Astrocyte (in vitro differentiated cells and primary cell): ENCODE data around the gene SSBP3. TPM values are rescaled to one million over a fixed set of nuclear protein-coding genes. Genes with fewer than 3 reads are reported as not detected.

Source experiments
- DNase-seq: peaks from one replicate; pipeline ENCODE4 v3.0.0-alpha.2; 2010; ENCODE audit warnings: low read depth
- FAIRE-seq: peaks from 2 replicates; lab custom pipeline; 2011; peaks lifted over from hg19 to GRCh38; lab: Jason Lieb, UNC
- H2AFZ ChIP-seq: 2 replicates; pipeline ENCODE4 v1.6.0; 2012; ENCODE audit warnings: low read depth, low read length, inconsistent platforms
- H3K27ac ChIP-seq: 2 replicates; pipeline ENCODE4 v1.5.1; 2011; ENCODE audit warnings: low read depth, low read length, inconsistent platforms
- H3K27me3 ChIP-seq: 2 replicates; pipeline ENCODE4 v1.6.0; 2011; ENCODE audit warnings: low read length, inconsistent platforms; ENCODE audit not compliant: insufficient read depth
- H3K36me3 ChIP-seq: 2 replicates; pipeline ENCODE4 v1.5.1; 2011; ENCODE audit warnings: low read length, inconsistent platforms; ENCODE audit not compliant: insufficient read depth
- H3K4me1 ChIP-seq: 2 replicates; pipeline ENCODE4 v1.5.1; 2011; ENCODE audit warnings: low read length, inconsistent platforms; ENCODE audit not compliant: insufficient read depth
- H3K4me2 ChIP-seq: 2 replicates; pipeline ENCODE4 v1.6.0; 2012; ENCODE audit warnings: low read length, inconsistent platforms
- H3K4me3 ChIP-seq: 2 replicates; pipeline ENCODE4 v1.5.1; 2011; ENCODE audit warnings: low read depth, mild to moderate bottlenecking, low read length, inconsistent platforms; ENCODE audit not compliant: insufficient read depth
- H3K79me2 ChIP-seq: 2 replicates; pipeline ENCODE4 v1.6.0; 2012; ENCODE audit warnings: mild to moderate bottlenecking, low read length, inconsistent platforms; ENCODE audit not compliant: insufficient read depth
- H3K9ac ChIP-seq: 2 replicates; pipeline ENCODE4 v1.6.0; 2012; ENCODE audit warnings: mild to moderate bottlenecking, low read length, inconsistent platforms
- H3K9me3 ChIP-seq: 2 replicates; pipeline ENCODE4 v1.5.1; 2012; ENCODE audit warnings: low read depth, mild to moderate bottlenecking, low read length, inconsistent platforms; ENCODE audit not compliant: insufficient read depth
- H4K20me1 ChIP-seq: 2 replicates; pipeline ENCODE4 v1.6.0; 2012; ENCODE audit warnings: low read length, inconsistent platforms; ENCODE audit not compliant: insufficient read depth
- H3K27ac Mint-ChIP-seq: one replicate; pipeline ENCODE4 v1.8.0; 2021; ENCODE audit warnings: mild to moderate bottlenecking, mixed read lengths; ENCODE audit not compliant: unreplicated experiment
- H3K27me3 Mint-ChIP-seq: one replicate; pipeline ENCODE4 v1.8.0; 2021; ENCODE audit warnings: low read depth, mixed read lengths; ENCODE audit not compliant: unreplicated experiment
- H3K36me3 Mint-ChIP-seq: one replicate; pipeline ENCODE4 v1.8.0; 2021; ENCODE audit warnings: low read depth, mixed read lengths; ENCODE audit not compliant: unreplicated experiment
- H3K4me1 Mint-ChIP-seq: one replicate; pipeline ENCODE4 v1.8.0; 2021; ENCODE audit warnings: low read depth, mixed read lengths; ENCODE audit not compliant: unreplicated experiment
- H3K4me3 Mint-ChIP-seq: one replicate; pipeline ENCODE4 v1.8.0; 2021; ENCODE audit warnings: mild to moderate bottlenecking, moderate library complexity, mixed read lengths; ENCODE audit not compliant: unreplicated experiment
- H3K9me3 Mint-ChIP-seq: one replicate; pipeline ENCODE4 v1.8.0; 2021; ENCODE audit warnings: mild to moderate bottlenecking, mixed read lengths; ENCODE audit not compliant: unreplicated experiment
- EZH2 ChIP-seq: IDR thresholded peaks from 2 replicates; pipeline ENCODE4 v1.6.1; 2012; ENCODE audit warnings: mild to moderate bottlenecking, low read length, inconsistent platforms; ENCODE audit not compliant: insufficient read depth
- total RNA-seq: library from RNA; stranded (reverse); gene quantifications from 2 replicates; pipeline ENCODE4 v1.2.1, GENCODE V29; 2021
- TF ChIP-seq, protein P1 (sequence below): IDR thresholded peaks from 2 replicates; pipeline ENCODE4 v1.5.1; 2011; ENCODE audit warnings: low read depth, mild to moderate bottlenecking, inconsistent platforms, low read length, moderate library complexity; ENCODE audit not compliant: insufficient read depth

Gene SSBP3
- total RNA-seq, 1 donor from 2014 or later, result 89.8 TPM

DNA sequence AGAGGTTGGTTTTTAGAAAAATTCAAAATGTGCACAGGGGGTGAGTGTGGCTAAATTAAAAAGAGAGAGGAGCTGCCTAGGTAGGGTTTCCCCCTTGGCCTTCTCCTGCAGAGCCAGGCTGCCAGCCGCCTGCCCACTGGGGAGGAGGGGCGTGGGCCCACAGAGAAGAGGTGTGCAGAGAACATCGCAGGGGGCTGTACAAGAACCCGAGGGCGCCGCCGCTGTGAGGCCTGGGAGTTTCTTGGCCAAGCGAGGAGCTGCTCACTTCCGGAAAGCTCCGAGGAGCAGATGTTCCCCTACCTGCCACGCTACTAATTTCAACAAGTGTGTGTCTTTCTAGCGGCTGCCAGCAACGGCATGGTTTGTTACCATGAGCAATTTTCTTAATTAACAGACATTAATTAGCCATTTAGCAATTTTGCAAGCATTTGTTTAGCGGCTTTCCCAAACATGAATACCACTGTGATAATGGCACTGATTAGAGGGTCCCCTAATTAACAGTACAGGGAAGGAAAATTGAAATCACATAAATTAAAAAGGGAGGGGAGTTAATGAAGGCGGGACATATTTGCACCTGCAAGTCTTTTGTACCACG lies 146.6 kb downstream of the SSBP3 start:
- no peaks in the 10 kb centered on the region for H3K27me3 Mint-ChIP-seq
- FAIRE-seq (no peak), DNase-seq (no peak)
- no peaks in the 10 kb centered on the region for H3K27me3 ChIP-seq
- H3K27ac ChIP-seq, result no peak overlapping the region
- no peaks in the 10 kb centered on the region for H3K9me3 Mint-ChIP-seq
- TF ChIP-seq EZH2, result no peak
- TF ChIP-seq, protein P1, sequence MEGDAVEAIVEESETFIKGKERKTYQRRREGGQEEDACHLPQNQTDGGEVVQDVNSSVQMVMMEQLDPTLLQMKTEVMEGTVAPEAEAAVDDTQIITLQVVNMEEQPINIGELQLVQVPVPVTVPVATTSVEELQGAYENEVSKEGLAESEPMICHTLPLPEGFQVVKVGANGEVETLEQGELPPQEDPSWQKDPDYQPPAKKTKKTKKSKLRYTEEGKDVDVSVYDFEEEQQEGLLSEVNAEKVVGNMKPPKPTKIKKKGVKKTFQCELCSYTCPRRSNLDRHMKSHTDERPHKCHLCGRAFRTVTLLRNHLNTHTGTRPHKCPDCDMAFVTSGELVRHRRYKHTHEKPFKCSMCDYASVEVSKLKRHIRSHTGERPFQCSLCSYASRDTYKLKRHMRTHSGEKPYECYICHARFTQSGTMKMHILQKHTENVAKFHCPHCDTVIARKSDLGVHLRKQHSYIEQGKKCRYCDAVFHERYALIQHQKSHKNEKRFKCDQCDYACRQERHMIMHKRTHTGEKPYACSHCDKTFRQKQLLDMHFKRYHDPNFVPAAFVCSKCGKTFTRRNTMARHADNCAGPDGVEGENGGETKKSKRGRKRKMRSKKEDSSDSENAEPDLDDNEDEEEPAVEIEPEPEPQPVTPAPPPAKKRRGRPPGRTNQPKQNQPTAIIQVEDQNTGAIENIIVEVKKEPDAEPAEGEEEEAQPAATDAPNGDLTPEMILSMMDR, result no peak
- no peak overlapping the region for H3K4me3 Mint-ChIP-seq
- no peaks in the 10 kb centered on the region for H3K9me3 ChIP-seq
- peaks cover 38% of the 10 kb centered on the region for H4K20me1 ChIP-seq
- peaks cover 11% of the 10 kb centered on the region for H3K4me1 Mint-ChIP-seq
- H3K36me3 ChIP-seq, result no peaks in the 10 kb centered on the region
- no peak overlapping the region for H3K4me3 ChIP-seq
- H3K36me3 Mint-ChIP-seq, result peaks cover 16% of the 10 kb centered on the region
- H3K79me2 ChIP-seq, result no peaks in the 10 kb centered on the region
- no peak overlapping the region for H3K27ac Mint-ChIP-seq
- H3K4me1 ChIP-seq, result peaks cover 3% of the 10 kb centered on the region
- no peak overlapping the region for H2AFZ ChIP-seq
- no peak overlapping the region for H3K4me2 ChIP-seq
- H3K9ac ChIP-seq, result no peak overlapping the region

DNA sequence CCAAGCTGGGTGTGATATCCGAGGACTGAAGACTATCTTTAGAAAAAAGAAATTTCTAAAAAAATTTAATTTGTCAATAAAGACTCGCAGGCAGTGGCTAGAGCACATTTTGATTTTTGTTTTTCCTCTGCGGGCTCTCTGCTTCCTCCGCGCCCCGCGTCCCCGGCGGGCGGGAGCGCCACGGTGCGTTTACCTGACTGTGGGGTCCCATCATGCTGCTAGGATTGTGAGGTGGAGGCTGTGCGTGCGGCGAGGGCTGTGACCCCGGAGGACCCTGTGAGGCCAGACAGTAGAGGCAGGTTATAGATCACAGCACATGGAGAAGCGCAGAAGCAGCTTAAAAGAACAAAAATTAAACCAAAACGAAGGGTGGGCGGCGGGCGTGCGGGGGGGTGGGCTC lies 148.3 kb downstream of the SSBP3 start:
- no peak overlapping the region for H3K27ac Mint-ChIP-seq
- H3K9ac ChIP-seq, result no peak overlapping the region
- H3K4me3 Mint-ChIP-seq, result no peak overlapping the region
- no peak for TF ChIP-seq EZH2
- TF ChIP-seq, protein P1, result no peak
- H3K36me3 ChIP-seq, result no peaks in the 10 kb centered on the region
- H3K27me3 Mint-ChIP-seq, result no peaks in the 10 kb centered on the region
- no peak overlapping the region for H3K4me3 ChIP-seq
- H3K9me3 Mint-ChIP-seq, result no peaks in the 10 kb centered on the region
- no peaks in the 10 kb centered on the region for H3K27me3 ChIP-seq
- H3K4me2 ChIP-seq, result no peak overlapping the region
- no peaks in the 10 kb centered on the region for H3K9me3 ChIP-seq
- peaks cover 19% of the 10 kb centered on the region for H3K4me1 ChIP-seq
- no peak for FAIRE-seq
- peaks cover 12% of the 10 kb centered on the region for H3K36me3 Mint-ChIP-seq
- H3K79me2 ChIP-seq, result no peaks in the 10 kb centered on the region
- no peak for DNase-seq
- peaks cover 24% of the 10 kb centered on the region for H4K20me1 ChIP-seq
- H3K27ac ChIP-seq, result no peak overlapping the region
- H3K4me1 Mint-ChIP-seq, result peaks cover 26% of the 10 kb centered on the region
- H2AFZ ChIP-seq, result no peak overlapping the region

DNA sequence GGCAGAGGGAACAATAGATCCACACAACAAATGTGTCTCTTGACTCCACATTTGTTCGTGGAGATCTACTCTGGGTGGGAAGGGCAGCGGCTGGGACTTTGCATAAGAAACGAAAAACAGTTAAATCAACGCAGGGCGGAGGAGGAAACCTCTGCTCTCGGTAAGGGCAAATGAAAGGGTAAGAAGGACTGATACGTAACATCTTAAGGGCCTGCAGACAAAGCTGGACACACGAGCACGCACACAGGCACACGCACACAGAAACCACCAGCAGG lies 148.9 kb downstream of the SSBP3 start:
- peaks cover 28% of the 10 kb centered on the region for H3K4me1 Mint-ChIP-seq
- H3K4me3 Mint-ChIP-seq, result no peak overlapping the region
- H3K27me3 Mint-ChIP-seq, result no peaks in the 10 kb centered on the region
- TF ChIP-seq EZH2, result no peak
- TF ChIP-seq, protein P1, result no peak
- peaks cover 18% of the 10 kb centered on the region for H4K20me1 ChIP-seq
- DNase-seq (no peak), FAIRE-seq (no peak)
- H3K79me2 ChIP-seq, result no peaks in the 10 kb centered on the region
- no peaks in the 10 kb centered on the region for H3K36me3 ChIP-seq
- H3K27ac Mint-ChIP-seq, result no peak overlapping the region
- H3K9me3 Mint-ChIP-seq, result no peaks in the 10 kb centered on the region
- H3K4me2 ChIP-seq, result no peak overlapping the region
- no peaks in the 10 kb centered on the region for H3K27me3 ChIP-seq
- no peaks in the 10 kb centered on the region for H3K9me3 ChIP-seq
- H2AFZ ChIP-seq, result no peak overlapping the region
- H3K4me1 ChIP-seq, result peaks cover 23% of the 10 kb centered on the region
- no peak overlapping the region for H3K27ac ChIP-seq
- H3K4me3 ChIP-seq, result no peak overlapping the region
- peaks cover 12% of the 10 kb centered on the region for H3K36me3 Mint-ChIP-seq
- no peak overlapping the region for H3K9ac ChIP-seq
